Stimulated activated CD4-positive, alpha-beta T cell treated with anti-CD3 and anti-CD28 coated beads, Interleukin-2, amount 100 ng/mL, for 48 hours (primary cell): Measurements from ENCODE around the gene FSCN2.
"Not testable (repeated sequence)": the region's sequence is repeated elsewhere in the genome, so short reads cannot be mapped to it uniquely, and the experiment has no call there.

Source experiments
- DNase-seq, 2 donors: peaks; one replicate each; pipeline ENCODE4 v3.0.0-alpha.2; 2020

Gene FSCN2

DNA sequence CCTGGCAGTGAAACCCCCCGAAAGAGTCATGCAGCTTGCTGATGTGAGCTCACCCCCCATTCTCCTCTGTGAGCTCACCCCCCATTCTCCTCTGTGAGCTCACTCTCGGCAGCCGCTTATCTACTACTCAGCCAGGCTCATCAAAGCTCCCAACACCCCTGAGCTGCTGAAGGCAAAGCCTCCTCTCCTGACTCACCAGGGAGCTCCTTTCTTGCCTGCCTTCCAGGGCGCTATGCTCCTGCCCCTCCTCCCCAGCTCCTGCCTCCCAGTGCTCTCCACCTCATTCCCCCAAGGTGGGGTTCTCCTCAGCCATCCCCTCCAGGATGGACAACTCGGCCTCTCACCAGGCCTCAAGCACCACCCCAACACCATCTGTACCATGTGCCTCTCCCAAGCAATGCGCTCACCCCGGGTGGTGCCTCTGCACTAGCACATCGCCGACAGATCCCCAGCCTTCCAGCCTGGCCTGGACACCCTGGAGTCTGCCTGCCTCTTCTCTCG is 51.7 kb downstream of the FSCN2 start:
- DNase-seq: no peak

GRCh38 chr17:81580481-81580880 is 52.3 kb downstream of the FSCN2 start:
- DNase-seq: no peak

DNA sequence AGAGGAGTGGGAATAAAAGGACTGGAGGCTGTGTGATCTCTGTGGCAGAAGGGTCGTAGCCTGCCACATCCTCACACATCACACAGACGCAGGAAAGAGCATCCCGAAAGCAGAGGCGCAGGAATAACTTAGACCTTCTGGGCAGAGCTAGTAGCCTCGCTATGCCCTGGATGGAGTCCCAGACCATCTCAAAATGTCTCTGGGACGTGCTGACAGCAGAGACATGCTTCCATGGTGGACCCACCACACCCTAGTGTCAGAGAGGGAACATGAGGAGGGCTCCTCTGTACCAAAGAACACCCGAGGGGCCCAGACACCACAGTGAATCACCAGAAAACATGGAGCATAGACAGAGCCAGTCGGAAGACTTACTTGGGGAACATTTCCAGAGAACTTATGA is 53.6 kb downstream of the FSCN2 start:
- DNase-seq: no peak

DNA sequence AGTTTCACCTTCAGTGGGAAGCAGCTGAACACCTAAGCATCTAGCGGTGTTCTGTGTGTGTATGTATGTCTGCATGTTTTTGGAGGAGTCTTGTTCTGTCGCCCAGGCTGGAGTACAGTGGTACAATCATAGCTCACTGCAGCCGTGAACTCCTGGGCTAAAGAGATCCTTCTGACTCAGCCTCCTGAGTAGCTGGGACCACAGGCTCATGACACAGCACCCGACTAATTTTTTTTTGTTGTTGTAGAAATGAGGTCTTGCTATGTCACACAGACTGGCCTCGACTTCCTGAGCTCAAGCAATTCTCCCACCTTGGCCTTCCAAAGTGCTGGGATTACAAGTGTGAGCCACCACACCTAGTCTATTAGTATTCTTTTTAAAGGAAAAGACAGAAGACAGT is 54.2 kb downstream of the FSCN2 start:
- no peak for DNase-seq

- no peak for DNase-seq
These were observed 54.6 kb downstream of the FSCN2 start for GRCh38 chr17:81582749-81583148.

GRCh38 chr17:81583589-81584342 is 55.6 kb downstream of the FSCN2 start:
- no peak for DNase-seq

- DNase-seq: not testable (repeated sequence)
These were observed 56.6 kb downstream of the FSCN2 start for GRCh38 chr17:81584771-81585170.

- no peak for DNase-seq
These were observed 57.9 kb downstream of the FSCN2 start for GRCh38 chr17:81586096-81586495.
